ENCODE data around the gene CLCN6. TPM values are rescaled to one million over a fixed set of nuclear protein-coding genes. Genes with fewer than 3 reads are reported as not detected.

The CLCN6 gene
- total RNA-seq (2022) (17.4 and 23.6 TPM in 2 replicates), Bru-seq, nascent RNA (percentile 79 among the genes with signal in this experiment), BruChase-seq, experiment 1, labeled RNA remaining after a 6-hour chase (percentile 73 among the genes with signal in this experiment), BruChase-seq, experiment 2, labeled RNA remaining after a 2-hour chase (percentile 77 among the genes with signal in this experiment)
- long read RNA-seq, full-length matches to known transcripts, result 1 of 17 reads
- long read RNA-seq, partial matches to known transcripts, result 12 of 17 reads
- long read RNA-seq, other reads (novel, unspliced or antisense), result 4 of 17 reads

GRCh38 chr1:11805422-11806306, at the start of gene CLCN6, which contains the start of gene MTHFR:
Gene CLCN6 (plus strand): TSS chr1:11806191. CDS start chr1:11806263, 72 bp downstream.
Gene MTHFR (minus strand): TSS chr1:11805964. CDS start chr1:11803116, 2,848 bp downstream.
- Mint-ChIP-seq H3K4me3 (ENCODE audit: low read depth, unreplicated experiment) (peak within 1 kb of the TSS; percentile 95), H3K27ac (ENCODE audit: unreplicated experiment) (peak within 1 kb of the TSS; percentile 98), H3K9me3 (ENCODE audit: low read depth, unreplicated experiment) (no peaks in the 10 kb centered on the region), H3K36me3 (ENCODE audit: insufficient read depth, unreplicated experiment) (peaks cover 56% of the 10 kb centered on the region), H3K4me1 (ENCODE audit: low read depth, unreplicated experiment) (peaks cover 29% of the 10 kb centered on the region), H3K27me3 (ENCODE audit: unreplicated experiment) (no peaks in the 10 kb centered on the region)
- CTCF ChIA-PET, result interaction anchor here (0.7 to 1.3 kb wide), 3 partner anchors 18 to 108 kb away, joined by 3 to 4 read pairs (median 4); no protein-coding TSS in a partner anchor
- peak; percentile 98 for DNase-seq
- BruUV-seq (replicated peaks), result no TSS peak
- intact Hi-C loops (cut with micrococcal nuclease; ENCODE audit: unreplicated experiment), result no loop called here
- TF ChIP-seq CTCF (IDR thresholded peaks at IDR 0.05; ENCODE audit: unreplicated experiment), result no peak

- intact Hi-C loops (cut with micrococcal nuclease; ENCODE audit: unreplicated experiment), result no loop called here
- H3K27me3 Mint-ChIP-seq (ENCODE audit: unreplicated experiment), result peaks cover 66% of the 10 kb centered on the region
- no peak overlapping the region for H3K4me3 Mint-ChIP-seq (ENCODE audit: low read depth, unreplicated experiment)
- no peaks in the 10 kb centered on the region for H3K4me1 Mint-ChIP-seq (ENCODE audit: low read depth, unreplicated experiment)
- no peaks in the 10 kb centered on the region for H3K9me3 Mint-ChIP-seq (ENCODE audit: low read depth, unreplicated experiment)
- no peak for DNase-seq
- H3K36me3 Mint-ChIP-seq (ENCODE audit: insufficient read depth, unreplicated experiment), result peaks cover 9% of the 10 kb centered on the region
- TF ChIP-seq CTCF (IDR thresholded peaks at IDR 0.05; ENCODE audit: unreplicated experiment), result no peak
- CTCF ChIA-PET, result no interaction called here
- no TSS peak for BruUV-seq (replicated peaks)
- no peak overlapping the region for H3K27ac Mint-ChIP-seq (ENCODE audit: unreplicated experiment)
Observed at GRCh38 chr1:11757047-11757446, 48.9 kb upstream of the CLCN6 start.

- Mint-ChIP-seq H3K27ac (ENCODE audit: unreplicated experiment) (no peak overlapping the region), H3K4me1 (ENCODE audit: low read depth, unreplicated experiment) (no peaks in the 10 kb centered on the region), H3K9me3 (ENCODE audit: low read depth, unreplicated experiment) (no peaks in the 10 kb centered on the region), H3K36me3 (ENCODE audit: insufficient read depth, unreplicated experiment) (peaks cover 4% of the 10 kb centered on the region), H3K27me3 (ENCODE audit: unreplicated experiment) (peaks cover 72% of the 10 kb centered on the region), H3K4me3 (ENCODE audit: low read depth, unreplicated experiment) (no peak overlapping the region)
- no peak for TF ChIP-seq CTCF (IDR thresholded peaks at IDR 0.05; ENCODE audit: unreplicated experiment)
- intact Hi-C loops (cut with micrococcal nuclease; ENCODE audit: unreplicated experiment), result no loop called here
- DNase-seq, result no peak
- BruUV-seq (replicated peaks), result no TSS peak
- CTCF ChIA-PET, result interaction anchor here (0.7 kb wide), 1 partner anchor 10 kb away, joined by 4 read pairs; no protein-coding TSS in a partner anchor
Observed at GRCh38 chr1:11759791-11760190, 46.2 kb upstream of the CLCN6 start.

DNA sequence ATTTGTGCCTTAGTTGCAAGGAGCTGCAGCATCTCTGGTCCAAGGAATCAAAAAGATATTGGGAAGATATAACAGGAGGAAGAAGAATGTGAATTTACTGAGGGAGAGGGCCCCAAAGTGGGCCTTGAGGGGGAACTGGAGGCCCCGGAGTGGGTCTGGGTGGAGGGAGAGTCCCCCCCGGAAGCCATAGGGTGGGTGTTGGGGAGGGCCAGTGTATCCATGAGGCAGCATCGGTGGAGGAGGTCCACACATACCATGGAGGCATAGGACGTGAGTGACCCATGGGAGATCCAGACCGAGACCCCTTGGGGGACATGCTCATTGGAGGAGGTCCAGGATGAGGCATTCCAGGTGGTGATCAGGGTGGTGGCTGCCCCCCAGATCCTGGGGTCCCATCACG, 44.7 kb upstream of the CLCN6 start:
- H3K27ac Mint-ChIP-seq (ENCODE audit: unreplicated experiment), result no peak overlapping the region
- DNase-seq, result no peak
- H3K27me3 Mint-ChIP-seq (ENCODE audit: unreplicated experiment), result peaks cover 60% of the 10 kb centered on the region
- H3K9me3 Mint-ChIP-seq (ENCODE audit: low read depth, unreplicated experiment), result no peaks in the 10 kb centered on the region
- CTCF ChIA-PET, result no interaction called here
- no peak for TF ChIP-seq CTCF (IDR thresholded peaks at IDR 0.05; ENCODE audit: unreplicated experiment)
- intact Hi-C loops (cut with micrococcal nuclease; ENCODE audit: unreplicated experiment), result no loop called here
- no TSS peak for BruUV-seq (replicated peaks)
- H3K4me1 Mint-ChIP-seq (ENCODE audit: low read depth, unreplicated experiment), result no peaks in the 10 kb centered on the region
- H3K36me3 Mint-ChIP-seq (ENCODE audit: insufficient read depth, unreplicated experiment), result peaks cover 4% of the 10 kb centered on the region
- no peak overlapping the region for H3K4me3 Mint-ChIP-seq (ENCODE audit: low read depth, unreplicated experiment)

Measured in Calu3 (cell line).